ENCODE data around the gene PPIF.

The PPIF gene

GRCh38 chr10:79306644-79307220 is 40.5 kb upstream of the PPIF start:
- no peak for TF ChIP-seq SIN3A (IDR thresholded peaks at IDR 0.05; ENCODE audit: borderline replicate concordance, insufficient read depth, low read length)
- TF ChIP-seq REST (IDR thresholded peaks at IDR 0.05; ENCODE audit: insufficient read depth in 1 of 2, low read depth in 2 of 2, low read length in 2 of 2) = no peak
- no peak for TF ChIP-seq POLR2AphosphoS5 (IDR thresholded peaks at IDR 0.05; ENCODE audit: low read depth, low read length)
- no peak for TF ChIP-seq FOXP2 (optimal IDR thresholded peaks at IDR 0.05; ENCODE audit: borderline replicate concordance, extremely low read depth, extremely low read length, insufficient read depth)
- no peak for TF ChIP-seq TAF1 (IDR thresholded peaks at IDR 0.05; ENCODE audit: borderline replicate concordance, insufficient read depth, low read length)

GRCh38 chr10:79308016-79308415 is 39.3 kb upstream of the PPIF start:
- TF ChIP-seq POLR2AphosphoS5 (IDR thresholded peaks at IDR 0.05; ENCODE audit: low read depth, low read length) (no peak), TAF1 (IDR thresholded peaks at IDR 0.05; ENCODE audit: borderline replicate concordance, insufficient read depth, low read length) (no peak), SIN3A (IDR thresholded peaks at IDR 0.05; ENCODE audit: borderline replicate concordance, insufficient read depth, low read length) (no peak), FOXP2 (optimal IDR thresholded peaks at IDR 0.05; ENCODE audit: borderline replicate concordance, extremely low read depth, extremely low read length, insufficient read depth) (no peak), REST (IDR thresholded peaks at IDR 0.05; ENCODE audit: insufficient read depth in 1 of 2, low read depth in 2 of 2, low read length in 2 of 2) (no peak)

GRCh38 chr10:79308969-79309665 is 38.2 kb upstream of the PPIF start:
- TF ChIP-seq POLR2AphosphoS5 (IDR thresholded peaks at IDR 0.05; ENCODE audit: low read depth, low read length) (no peak), REST (IDR thresholded peaks at IDR 0.05; ENCODE audit: insufficient read depth in 1 of 2, low read depth in 2 of 2, low read length in 2 of 2) (no peak), FOXP2 (optimal IDR thresholded peaks at IDR 0.05; ENCODE audit: borderline replicate concordance, extremely low read depth, extremely low read length, insufficient read depth) (no peak), SIN3A (IDR thresholded peaks at IDR 0.05; ENCODE audit: borderline replicate concordance, insufficient read depth, low read length) (no peak), TAF1 (IDR thresholded peaks at IDR 0.05; ENCODE audit: borderline replicate concordance, insufficient read depth, low read length) (no peak)

- no peak for TF ChIP-seq POLR2AphosphoS5 (IDR thresholded peaks at IDR 0.05; ENCODE audit: low read depth, low read length)
- TF ChIP-seq FOXP2 (optimal IDR thresholded peaks at IDR 0.05; ENCODE audit: borderline replicate concordance, extremely low read depth, extremely low read length, insufficient read depth) = no peak
- no peak for TF ChIP-seq TAF1 (IDR thresholded peaks at IDR 0.05; ENCODE audit: borderline replicate concordance, insufficient read depth, low read length)
- no peak for TF ChIP-seq SIN3A (IDR thresholded peaks at IDR 0.05; ENCODE audit: borderline replicate concordance, insufficient read depth, low read length)
- no peak for TF ChIP-seq REST (IDR thresholded peaks at IDR 0.05; ENCODE audit: insufficient read depth in 1 of 2, low read depth in 2 of 2, low read length in 2 of 2)
Measured at GRCh38 chr10:79310200-79310865, 36.9 kb upstream of the PPIF start.
